NCI-H2196 (cell line): ENCODE results near the gene COMMD3.
A peak's percentile ranks its signal among the peaks of the same experiment; 100 is the strongest.
"Not testable (repeated sequence)": the region's sequence is repeated elsewhere in the genome, so short reads cannot be mapped to it uniquely, and the experiment has no call there.

Experiments used
- DNase-seq: peaks from one replicate; lab custom pipeline; 2025; ENCODE audit not compliant: unreplicated experiment; lab: John Stamatoyannopoulos, UW

COMMD3 gene

GRCh38 chr10:22338185-22338900 lies 22.2 kb downstream of the COMMD3 start:
- DNase-seq = no peak

GRCh38 chr10:22338931-22339330 lies 22.7 kb downstream of the COMMD3 start:
- no peak for DNase-seq

- DNase-seq = no peak
Measured at GRCh38 chr10:22339761-22340328, 23.7 kb downstream of the COMMD3 start.

- DNase-seq = peak; percentile 45
Measured at GRCh38 chr10:22340329-22341189, 24.4 kb downstream of the COMMD3 start.

GRCh38 chr10:22341190-22341925 lies 25.2 kb downstream of the COMMD3 start:
- no peak for DNase-seq

GRCh38 chr10:22341926-22342196 lies 25.7 kb downstream of the COMMD3 start:
- no peak for DNase-seq

DNA sequence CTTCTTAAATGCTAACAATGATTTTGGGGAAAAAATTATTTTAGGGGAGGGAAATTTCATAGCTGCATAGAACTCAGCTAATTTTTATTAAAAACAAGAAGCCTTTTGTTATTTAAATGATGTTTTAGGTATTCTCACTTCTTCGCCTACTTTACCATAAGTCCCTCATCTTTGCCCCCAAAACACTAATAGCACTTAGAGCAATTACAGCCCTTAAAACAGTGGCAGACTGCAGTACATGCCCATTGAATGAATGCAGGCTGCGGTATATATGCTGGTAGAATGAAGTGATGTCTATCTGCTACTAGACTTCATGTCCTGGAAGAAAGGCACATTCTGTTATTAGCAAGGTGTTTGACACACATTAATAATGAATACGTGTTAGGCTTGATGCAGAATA lies 26.2 kb downstream of the COMMD3 start:
- DNase-seq = no peak

DNA sequence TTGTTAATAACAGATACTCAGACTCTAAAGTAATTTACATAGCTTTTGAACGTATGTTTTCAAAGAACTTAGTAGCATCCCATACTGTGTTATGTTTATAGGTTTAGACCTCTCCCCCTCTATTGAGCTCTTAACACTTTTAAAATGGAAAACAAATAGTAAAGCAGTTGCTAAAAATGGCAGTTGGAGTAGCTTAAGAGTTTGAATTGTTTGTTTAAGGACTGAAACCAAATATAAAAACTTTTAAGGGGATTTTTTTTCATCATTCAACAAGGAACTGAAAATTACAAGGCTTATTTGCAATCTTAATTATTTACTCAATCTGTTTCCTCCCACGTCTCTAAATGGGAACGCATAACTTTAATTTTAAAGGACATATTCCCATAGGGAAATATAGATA lies 27.5 kb downstream of the COMMD3 start:
- DNase-seq = no peak

DNA sequence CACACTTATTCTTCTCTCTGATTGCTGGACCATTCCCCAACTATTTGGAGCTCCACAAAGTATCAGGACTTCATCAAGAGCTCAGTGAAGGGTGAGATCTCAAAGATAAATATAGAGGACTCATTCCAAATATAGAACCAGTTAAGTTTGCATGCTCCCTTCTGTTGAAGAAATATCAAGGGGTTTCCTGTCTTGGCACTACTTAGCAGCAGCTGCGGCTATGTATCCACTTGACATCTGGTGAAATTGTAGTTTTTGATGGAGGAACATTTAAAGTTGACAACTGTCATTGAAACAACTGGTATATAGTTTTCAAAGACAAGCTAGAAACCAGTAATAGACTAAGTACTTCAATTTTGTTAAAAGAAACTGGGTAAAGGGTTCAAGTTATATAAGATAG lies 28.1 kb downstream of the COMMD3 start:
- no peak for DNase-seq

GRCh38 chr10:22344781-22345300 lies 28.7 kb downstream of the COMMD3 start:
- DNase-seq = no peak

- DNase-seq = no peak
Measured at GRCh38 chr10:22345301-22346095, 29.3 kb downstream of the COMMD3 start, which contains the start of gene SPAG6. Gene SPAG6 (plus strand): TSS chr10:22345496. CDS start chr10:22345612, 116 bp downstream.

GRCh38 chr10:22346096-22346661 lies 30.0 kb downstream of the COMMD3 start:
- no peak for DNase-seq

DNA sequence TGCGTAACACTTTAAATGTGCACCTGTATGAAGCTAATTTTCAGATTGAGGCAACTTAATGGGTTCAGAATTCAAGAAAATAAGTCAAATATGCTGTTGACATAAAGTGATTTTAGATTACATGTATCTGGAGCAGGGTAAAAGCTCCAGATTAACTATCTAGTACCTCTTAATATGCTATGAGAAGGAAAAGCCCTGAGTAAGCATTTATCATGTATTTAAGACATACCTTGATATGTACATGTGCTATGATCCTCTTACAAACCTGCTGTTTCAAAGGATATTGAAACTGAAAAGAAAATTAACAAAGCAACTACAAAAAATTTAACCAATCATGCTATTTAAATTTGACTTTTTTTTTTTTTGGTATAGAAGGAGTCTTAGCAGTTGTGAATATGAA lies 33.6 kb downstream of the COMMD3 start:
- no peak for DNase-seq

GRCh38 chr10:22351131-22351703 lies 35.0 kb downstream of the COMMD3 start:
- no peak for DNase-seq

DNA sequence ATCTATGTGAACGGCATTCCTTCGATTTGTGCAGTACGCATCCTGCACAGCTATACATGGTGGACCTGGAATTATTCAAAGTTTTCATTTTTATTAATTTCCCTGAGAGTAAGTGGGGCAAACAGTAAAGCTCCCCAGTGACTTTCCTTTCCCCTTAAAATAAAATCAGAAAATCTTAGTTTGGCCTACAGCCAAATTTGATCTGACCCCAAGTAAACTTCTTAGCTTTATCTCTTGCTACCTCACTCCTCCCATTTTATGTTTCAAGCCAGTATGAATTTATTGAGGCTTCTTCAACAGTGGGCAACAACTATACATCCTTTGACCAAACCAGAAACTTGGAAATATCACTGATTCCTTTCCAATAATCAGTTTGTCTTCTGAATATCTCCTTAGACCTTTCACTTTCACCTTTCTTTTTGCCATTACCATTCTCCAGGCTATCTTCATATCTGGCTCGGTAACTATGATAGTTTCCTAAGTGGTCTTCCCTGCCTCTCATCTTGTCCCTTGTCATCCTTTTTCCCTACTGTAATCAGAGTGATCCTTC lies 40.2 kb downstream of the COMMD3 start:
- no peak for DNase-seq

- DNase-seq = not testable (repeated sequence)
Measured at GRCh38 chr10:22357770-22358169, 41.6 kb downstream of the COMMD3 start.

GRCh38 chr10:22363305-22363704 lies 47.1 kb downstream of the COMMD3 start:
- DNase-seq = no peak

DNA sequence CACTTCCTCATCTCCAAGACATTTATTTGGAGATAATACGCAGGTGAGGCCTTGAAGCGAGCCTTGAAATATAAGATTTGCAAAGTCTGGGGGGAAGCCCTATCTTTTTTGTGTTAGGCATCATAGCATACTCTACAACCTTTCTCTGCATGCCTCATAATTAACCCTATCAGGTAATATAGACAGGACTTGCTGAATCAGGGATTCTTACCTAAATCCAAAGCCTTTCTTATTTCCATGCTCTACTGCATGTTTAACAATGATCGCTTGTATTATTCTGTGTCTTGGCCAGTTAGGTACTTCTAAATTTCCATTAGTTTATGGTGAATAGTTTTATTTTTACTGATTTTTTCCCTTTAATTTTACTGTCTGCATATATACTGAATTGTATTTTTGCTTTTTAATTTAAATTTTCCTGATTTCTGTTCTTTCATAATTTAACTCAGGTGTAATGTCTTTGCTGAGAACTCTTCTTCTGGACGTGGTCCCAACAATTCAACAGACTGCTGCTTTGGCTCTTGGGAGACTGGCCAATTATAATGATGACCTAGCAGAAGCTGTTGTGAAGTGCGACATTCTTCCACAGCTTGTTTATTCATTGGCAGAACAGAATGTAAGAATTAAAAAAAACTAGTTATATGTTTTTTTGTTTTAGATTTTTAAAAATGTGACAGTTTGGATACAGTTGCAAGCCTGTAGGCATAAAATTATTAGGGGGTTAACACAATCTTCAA lies 48.4 kb downstream of the COMMD3 start:
- no peak for DNase-seq

DNA sequence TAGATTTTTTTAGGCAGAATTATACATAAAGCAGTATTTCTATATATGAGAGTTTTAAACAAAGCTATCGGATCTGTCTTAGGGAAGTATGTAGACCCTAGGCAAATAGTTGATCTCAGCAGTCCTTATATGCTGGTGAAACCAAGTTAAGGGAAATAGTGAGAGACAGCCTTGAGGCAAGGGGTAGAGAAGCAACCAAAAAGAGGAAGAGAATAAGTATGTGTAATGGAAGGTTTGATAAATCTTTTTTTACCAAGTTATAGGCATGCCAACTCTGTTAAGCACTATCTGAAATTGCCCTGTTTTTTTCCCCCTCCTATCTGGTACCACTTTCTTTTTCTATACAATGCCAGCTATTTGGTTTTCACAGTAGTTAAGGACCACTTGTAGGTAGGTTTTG lies 49.0 kb downstream of the COMMD3 start:
- DNase-seq = no peak
